GM18868 (cell line): Measurements from ENCODE around the gene EFL1.
A peak's percentile ranks its signal among the peaks of the same experiment; 100 is the strongest.
"Not testable (repeated sequence)": the region's sequence is repeated elsewhere in the genome, so short reads cannot be mapped to it uniquely, and the experiment has no call there.

ENCODE experiments used
- ATAC-seq: cut with Tn5 transposase; IDR thresholded peaks from one replicate; pipeline ENCODE4 v1.9.1; 2021; ENCODE audit warnings: mild to moderate bottlenecking, moderate library complexity; ENCODE audit not compliant: unreplicated experiment

The EFL1 gene

GRCh38 chr15:82204575-82204974 lies 58.0 kb downstream of the EFL1 start:
- ATAC-seq = not testable (repeated sequence)

- ATAC-seq = peak; percentile 94
These were observed 64.6 kb downstream of the EFL1 start for GRCh38 chr15:82197733-82198594.

DNA sequence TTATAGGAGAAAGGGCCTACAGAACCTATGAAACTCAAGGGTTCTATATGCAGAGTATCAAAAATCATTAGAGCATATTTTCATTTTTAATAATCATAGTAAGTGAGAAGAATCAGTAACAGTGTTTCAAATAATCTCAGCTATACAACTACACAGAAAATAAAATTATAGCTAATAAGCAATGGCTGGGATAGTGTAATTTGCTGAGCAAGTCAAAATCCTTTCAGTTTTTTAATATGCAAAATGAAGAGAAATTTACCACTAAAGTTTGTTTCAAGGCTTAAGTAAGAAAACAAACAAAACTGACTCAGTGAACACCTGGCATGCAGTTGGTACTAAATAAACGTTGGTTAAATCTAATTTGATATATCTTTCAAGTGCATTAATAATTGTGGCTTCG lies 66.2 kb downstream of the EFL1 start:
- no peak for ATAC-seq

DNA sequence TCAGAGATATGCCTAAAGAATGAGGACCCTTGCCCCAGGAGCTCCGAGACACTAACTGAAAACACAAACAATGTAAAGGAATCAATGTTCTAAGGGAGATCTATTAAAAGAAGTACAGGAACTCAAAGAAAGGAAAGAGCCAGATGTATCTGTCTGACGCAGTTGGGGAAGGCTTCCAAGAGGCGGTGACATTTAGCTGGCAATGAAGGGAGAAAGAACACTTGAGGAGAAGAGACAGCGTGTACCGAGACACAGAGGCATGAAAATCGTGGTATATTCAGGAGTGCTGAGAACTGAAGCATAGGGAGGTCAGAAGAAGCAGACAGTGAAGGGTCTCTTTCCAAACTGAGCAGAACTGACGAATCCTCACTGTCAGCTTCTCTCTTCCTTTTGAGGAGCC lies 66.7 kb downstream of the EFL1 start:
- ATAC-seq = not testable (repeated sequence)

DNA sequence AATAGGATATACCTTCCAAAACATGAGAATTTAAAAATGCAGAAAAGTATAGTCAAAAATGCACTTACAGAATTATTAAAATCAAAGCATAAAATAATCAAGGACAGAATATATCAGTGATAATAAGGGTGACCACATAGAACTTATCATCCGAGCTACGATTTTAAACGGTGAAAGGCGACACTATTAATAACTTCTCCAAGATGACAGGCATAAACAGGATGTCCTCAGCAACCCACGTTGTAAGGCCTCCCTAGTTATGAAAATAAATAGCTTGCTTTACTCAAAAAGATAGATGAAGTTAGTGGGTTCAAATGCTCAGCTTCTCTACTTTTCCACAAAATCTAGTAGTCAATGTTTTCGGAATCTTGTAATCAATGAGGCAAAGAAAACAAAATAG lies 68.0 kb downstream of the EFL1 start:
- not testable (repeated sequence) for ATAC-seq

DNA sequence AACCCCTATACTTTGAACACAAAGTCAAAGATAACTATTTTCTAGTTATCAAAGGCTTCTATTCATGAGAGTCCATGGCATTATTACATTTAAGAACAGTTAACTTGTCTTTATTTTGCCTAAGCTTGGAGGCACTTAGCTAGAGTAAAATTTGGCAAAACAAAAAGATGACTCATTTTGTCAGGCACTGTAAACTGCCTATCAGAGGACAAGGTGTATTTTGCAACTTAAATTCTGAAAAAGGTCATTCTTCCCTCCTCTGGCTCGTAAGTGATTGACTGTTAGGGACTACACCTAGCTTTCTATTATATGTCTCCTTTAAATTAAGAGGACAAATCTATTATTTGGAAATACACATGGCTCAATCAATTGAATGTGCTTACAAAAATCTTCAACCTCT lies 69.1 kb downstream of the EFL1 start:
- ATAC-seq = not testable (repeated sequence)

GRCh38 chr15:82192394-82192793 lies 70.1 kb downstream of the EFL1 start:
- ATAC-seq = not testable (repeated sequence)

- peak; percentile 95 for ATAC-seq
These were observed 75.7 kb downstream of the EFL1 start for GRCh38 chr15:82186719-82187406.

DNA sequence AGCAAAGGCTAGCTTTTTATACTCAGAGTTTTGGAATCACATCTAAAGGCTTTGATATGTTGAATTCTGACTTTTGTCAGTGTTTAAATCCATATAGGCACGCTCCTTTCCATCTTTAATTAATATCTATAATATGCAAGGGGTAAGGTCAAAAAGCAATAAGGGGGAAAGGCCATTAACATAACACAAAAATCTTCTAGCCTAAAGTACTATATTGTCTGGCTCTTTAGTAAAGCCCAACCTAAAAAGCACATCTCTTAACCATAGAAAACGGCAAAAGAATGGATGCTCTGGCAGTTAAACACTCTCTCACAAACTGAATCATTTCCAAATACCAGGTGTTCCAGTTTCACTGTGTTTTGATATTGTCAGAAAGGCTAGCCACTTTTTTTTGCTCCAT lies 76.4 kb downstream of the EFL1 start:
- no peak for ATAC-seq

- ATAC-seq = no peak
These were observed 77.8 kb downstream of the EFL1 start for GRCh38 chr15:82184776-82185175.

- ATAC-seq = no peak
These were observed 78.2 kb downstream of the EFL1 start for GRCh38 chr15:82184355-82184754.

- no peak for ATAC-seq
These were observed 79.2 kb downstream of the EFL1 start for GRCh38 chr15:82183121-82184031.

DNA sequence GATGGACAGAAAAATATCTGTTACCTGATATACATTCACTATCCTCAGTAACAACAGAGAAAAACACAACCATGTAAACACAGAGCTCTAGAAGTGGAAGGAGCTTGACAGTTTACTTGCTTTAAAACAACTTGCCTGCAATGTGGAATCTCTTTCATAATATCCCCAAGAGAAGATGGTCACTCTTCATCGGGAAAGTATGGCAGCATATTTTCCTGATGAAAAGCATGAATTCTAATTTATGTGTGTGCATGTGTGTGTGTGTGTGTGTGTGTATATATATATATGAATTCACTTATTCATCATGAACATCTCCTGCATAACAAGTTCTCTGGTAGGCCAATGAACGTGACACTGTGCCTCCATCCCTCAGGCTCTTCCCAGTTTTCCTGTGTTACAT lies 81.2 kb downstream of the EFL1 start:
- ATAC-seq = no peak

DNA sequence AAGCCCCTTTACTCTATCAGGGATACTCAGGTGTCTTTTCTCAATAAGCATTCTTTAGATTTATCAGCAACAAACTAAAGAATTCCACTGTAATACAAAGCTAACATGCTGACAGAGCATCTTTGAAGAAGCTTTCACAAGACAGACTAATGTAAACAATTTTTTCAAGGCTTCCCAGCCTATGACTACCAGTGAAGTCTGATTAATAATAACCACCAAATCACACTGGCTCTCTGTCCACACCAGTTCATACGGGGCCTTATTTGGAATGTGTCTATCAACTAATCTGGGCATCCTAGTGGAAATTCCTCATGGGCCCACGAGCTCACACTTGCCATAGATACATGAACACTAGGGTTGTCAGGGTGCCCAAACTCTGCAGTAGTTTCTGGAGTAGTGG lies 84.5 kb downstream of the EFL1 start:
- ATAC-seq = no peak

GRCh38 chr15:82177291-82178010 lies 85.1 kb downstream of the EFL1 start:
- ATAC-seq = no peak

GRCh38 chr15:82176542-82176941 lies 86.0 kb downstream of the EFL1 start:
- ATAC-seq = no peak

- ATAC-seq = no peak
These were observed 87.9 kb downstream of the EFL1 start for GRCh38 chr15:82174471-82175235.

DNA sequence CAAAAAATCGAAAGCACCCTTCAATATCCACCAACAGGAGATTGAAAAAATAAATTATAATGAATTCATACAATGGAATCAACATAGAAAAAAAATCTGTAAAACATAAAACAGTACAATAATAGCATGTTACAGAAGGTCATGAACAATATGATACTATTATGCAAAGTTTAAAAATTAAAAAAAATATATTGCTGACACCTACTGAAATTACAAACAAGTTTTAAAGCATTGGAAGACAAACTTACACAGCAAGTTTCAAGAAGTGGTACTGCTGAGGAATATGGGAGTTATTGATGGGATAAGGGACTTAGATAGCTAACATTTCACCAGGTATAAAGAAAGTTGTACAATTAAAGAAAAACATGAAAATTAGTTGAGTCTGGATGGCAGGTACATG lies 89.4 kb downstream of the EFL1 start:
- no peak for ATAC-seq

DNA sequence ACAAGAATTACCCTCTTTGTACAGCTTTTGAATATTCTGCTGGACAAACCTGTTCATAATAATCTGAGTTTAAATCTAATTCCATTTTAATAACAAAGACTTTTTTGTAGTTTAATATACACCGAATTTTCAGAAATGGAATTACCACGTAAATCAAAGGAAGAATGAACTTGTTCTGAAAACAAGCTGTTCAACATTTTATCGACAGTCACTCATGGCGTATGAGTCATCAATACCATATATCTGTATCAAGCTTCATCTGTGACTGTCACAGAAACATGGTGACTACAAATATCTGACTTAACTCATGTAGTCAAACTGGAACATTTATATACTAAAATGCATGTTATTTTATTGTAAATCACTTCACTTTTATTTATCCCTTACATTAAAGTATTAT lies 90.0 kb downstream of the EFL1 start:
- no peak for ATAC-seq

DNA sequence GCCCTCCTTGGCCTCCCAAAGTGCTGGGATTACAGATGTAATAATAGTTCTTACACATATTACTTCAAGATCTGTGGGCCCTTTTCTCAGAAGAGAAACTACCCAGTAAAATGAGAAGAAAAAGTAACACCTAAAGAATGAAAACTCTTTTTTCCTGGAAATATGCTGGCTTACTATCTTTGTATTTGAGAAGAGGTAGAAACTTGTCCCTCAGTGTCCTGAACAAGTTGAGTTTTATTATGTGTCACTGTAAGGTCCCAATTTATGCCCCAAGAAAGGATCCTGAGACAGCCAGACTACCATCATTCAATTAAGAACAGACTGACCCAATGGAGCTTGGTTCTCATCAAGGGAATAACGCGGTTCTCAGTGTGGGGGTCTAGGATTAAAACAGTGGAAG lies 93.8 kb downstream of the EFL1 start:
- no peak for ATAC-seq
